Activated naive CD4-positive, alpha-beta T cell treated with anti-CD3 and anti-CD28 coated beads for 36 hours (primary cell): ENCODE measurements around the gene PAX6. TPM values are rescaled to one million over a fixed set of nuclear protein-coding genes. Genes with fewer than 3 reads are reported as not detected.
"Not testable (repeated sequence)": the region's sequence is repeated elsewhere in the genome, so short reads cannot be mapped to it uniquely, and the experiment has no call there.

Experiments used
- CTCF ChIA-PET: fragments of 350-600 bp; sonication (Branson Sonifier 250); formaldehyde crosslinking; loops from one replicate; lab custom pipeline; 2021; ENCODE audit warnings: antibody characterized with exemption; lab: Charles Lee
- DNase-seq: peaks from one replicate; pipeline ENCODE4 v3.0.0-alpha.2; 2020
- H3K27ac Mint-ChIP-seq: one replicate; pipeline ENCODE4 v1.8.0; 2021; ENCODE audit warnings: mild to moderate bottlenecking, mixed read lengths
- H3K27me3 Mint-ChIP-seq: one replicate; pipeline ENCODE4 v1.8.0; 2021; ENCODE audit warnings: low read depth, mixed read lengths
- H3K36me3 Mint-ChIP-seq: one replicate; pipeline ENCODE4 v1.8.0; 2021; ENCODE audit warnings: low read depth, mixed read lengths
- H3K4me1 Mint-ChIP-seq: one replicate; pipeline ENCODE4 v1.8.0; 2021; ENCODE audit warnings: low read depth, mixed read lengths
- H3K4me3 Mint-ChIP-seq: one replicate; pipeline ENCODE4 v1.8.0; 2021; ENCODE audit warnings: mild to moderate bottlenecking, moderate library complexity, mixed read lengths
- H3K9me3 Mint-ChIP-seq: one replicate; pipeline ENCODE4 v1.8.0; 2021; ENCODE audit warnings: mixed read lengths
- intact Hi-C: fragments of 100-400 bp; cut with micrococcal nuclease; formaldehyde crosslinking; loops from one replicate; pipeline ENCODE4 v1.15.1; 2023
- total RNA-seq, 2 experiments: library from RNA; stranded (reverse); gene quantifications; one replicate each; pipeline ENCODE4 v1.2.3, GENCODE V29; 2021

Gene PAX6
- total RNA-seq, 2 experiments from 2014 or later, result 1.5 TPM

DNA sequence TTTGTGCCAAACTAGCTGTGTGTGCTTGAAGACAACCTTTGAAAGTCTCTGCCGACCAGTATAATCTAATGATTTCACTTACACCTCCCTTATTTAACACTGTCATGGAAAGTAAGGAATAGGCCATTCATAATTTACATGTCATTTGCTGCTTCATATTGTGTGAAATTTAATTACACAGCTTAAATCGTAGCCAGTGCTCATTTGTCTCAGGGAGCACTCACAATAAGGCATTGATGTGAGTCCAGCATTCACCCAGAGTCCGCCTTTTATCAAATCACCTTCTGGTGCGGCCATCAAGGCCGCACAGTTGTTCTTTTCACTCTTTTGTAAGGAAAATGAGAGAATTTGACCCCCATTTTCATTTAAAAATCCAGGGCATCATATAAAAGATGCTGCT is 46.9 kb downstream of the PAX6 start:
- CTCF ChIA-PET, result no interaction called here
- intact Hi-C loops, result no loop called here
- Mint-ChIP-seq H3K36me3 (peaks cover 3% of the 10 kb centered on the region), H3K9me3 (no peaks in the 10 kb centered on the region), H3K27me3 (no peaks in the 10 kb centered on the region), H3K4me3 (no peak overlapping the region), H3K27ac (no peak overlapping the region), H3K4me1 (no peaks in the 10 kb centered on the region)
- DNase-seq, result no peak

GRCh38 chr11:31763296-31763695 is 47.8 kb downstream of the PAX6 start:
- Mint-ChIP-seq H3K27ac (no peak overlapping the region), H3K27me3 (no peaks in the 10 kb centered on the region), H3K9me3 (no peaks in the 10 kb centered on the region), H3K4me1 (no peaks in the 10 kb centered on the region), H3K4me3 (no peak overlapping the region), H3K36me3 (peaks cover 3% of the 10 kb centered on the region)
- CTCF ChIA-PET, result no interaction called here
- no peak for DNase-seq
- intact Hi-C loops, result no loop called here

- Mint-ChIP-seq H3K9me3 (no peaks in the 10 kb centered on the region), H3K27ac (no peak overlapping the region), H3K4me3 (no peak overlapping the region), H3K27me3 (no peaks in the 10 kb centered on the region), H3K36me3 (peaks cover 3% of the 10 kb centered on the region), H3K4me1 (no peaks in the 10 kb centered on the region)
- CTCF ChIA-PET, result no interaction called here
- DNase-seq, result no peak
- intact Hi-C loops, result no loop called here
These were observed 49.5 kb downstream of the PAX6 start for GRCh38 chr11:31761636-31762035.

- Mint-ChIP-seq H3K4me1 (no peaks in the 10 kb centered on the region), H3K27me3 (no peaks in the 10 kb centered on the region), H3K36me3 (no peaks in the 10 kb centered on the region), H3K9me3 (no peaks in the 10 kb centered on the region), H3K4me3 (no peak overlapping the region), H3K27ac (no peak overlapping the region)
- CTCF ChIA-PET, result no interaction called here
- no peak for DNase-seq
- intact Hi-C loops, result no loop called here
These were observed 53.8 kb downstream of the PAX6 start for GRCh38 chr11:31757260-31757835.

GRCh38 chr11:31747581-31747980 is 63.5 kb downstream of the PAX6 start:
- Mint-ChIP-seq H3K9me3 (peaks cover 12% of the 10 kb centered on the region), H3K4me1 (no peaks in the 10 kb centered on the region), H3K27me3 (no peaks in the 10 kb centered on the region), H3K27ac (no peak overlapping the region), H3K36me3 (peaks cover 6% of the 10 kb centered on the region), H3K4me3 (no peak overlapping the region)
- no peak for DNase-seq
- intact Hi-C loops, result no loop called here
- CTCF ChIA-PET, result no interaction called here

DNA sequence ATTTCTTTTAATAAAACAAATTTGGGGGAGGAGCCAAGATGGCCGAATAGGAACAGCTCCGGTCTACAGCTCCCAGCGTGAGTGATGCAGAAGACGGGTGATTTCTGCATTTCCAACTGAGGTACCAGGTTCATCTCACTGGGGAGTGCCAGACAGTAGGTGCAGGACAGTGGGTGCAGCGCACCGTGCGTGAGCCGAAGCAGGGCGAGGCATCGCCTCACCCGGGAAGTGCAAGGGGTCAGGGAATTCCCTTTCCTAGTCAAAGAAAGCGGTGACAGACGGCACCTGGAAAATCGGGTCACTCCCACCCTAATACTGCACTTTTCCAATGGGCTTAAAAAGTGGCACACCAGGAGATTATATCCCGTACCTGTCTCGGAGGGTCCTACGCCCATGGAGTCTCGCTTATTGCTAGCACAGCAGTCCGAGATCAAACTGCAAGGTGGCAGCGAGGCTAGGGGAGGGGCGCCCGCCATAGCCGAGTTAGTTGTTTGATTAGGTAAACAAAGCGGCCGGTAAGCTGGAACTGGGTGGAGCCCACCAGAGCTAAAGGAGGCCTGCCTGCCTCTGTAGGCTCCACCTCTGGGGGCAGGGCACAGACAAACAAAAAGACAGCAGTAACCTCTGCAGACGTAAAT is 70.3 kb downstream of the PAX6 start:
- H3K4me3 Mint-ChIP-seq, DNase-seq, intact Hi-C loops, H3K4me1 Mint-ChIP-seq, H3K27me3 Mint-ChIP-seq, H3K27ac Mint-ChIP-seq, CTCF ChIA-PET: not testable (repeated sequence)
- peaks cover 32% of the 10 kb centered on the region for H3K9me3 Mint-ChIP-seq
- peaks cover 17% of the 10 kb centered on the region for H3K36me3 Mint-ChIP-seq

DNA sequence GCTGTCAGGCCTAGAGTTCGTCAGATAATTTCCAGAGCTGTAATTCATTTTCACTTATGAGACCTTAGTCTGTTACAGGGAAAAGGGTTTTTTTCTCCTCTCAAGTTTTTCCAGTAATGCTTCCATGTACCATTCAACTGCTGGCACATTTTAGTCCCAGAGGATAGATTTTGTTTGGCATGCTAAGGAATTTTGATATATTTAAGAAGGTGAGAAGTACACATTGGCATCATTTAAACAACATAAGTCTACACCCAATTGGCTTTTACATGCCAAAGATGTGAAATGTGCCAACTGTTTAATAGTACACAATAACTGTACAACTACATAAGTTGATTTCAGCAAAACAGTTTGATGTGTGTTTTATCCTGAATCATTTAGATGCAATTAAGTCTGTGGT is 71.0 kb downstream of the PAX6 start:
- H3K27me3 Mint-ChIP-seq, result no peaks in the 10 kb centered on the region
- CTCF ChIA-PET, result no interaction called here
- DNase-seq, result no peak
- H3K9me3 Mint-ChIP-seq, result peaks cover 31% of the 10 kb centered on the region
- no peak overlapping the region for H3K27ac Mint-ChIP-seq
- H3K4me1 Mint-ChIP-seq, result no peaks in the 10 kb centered on the region
- no peak overlapping the region for H3K4me3 Mint-ChIP-seq
- peaks cover 17% of the 10 kb centered on the region for H3K36me3 Mint-ChIP-seq
- intact Hi-C loops, result no loop called here
